Fibroblast of skin of left biceps (primary cell): ENCODE results near the gene ERMN.
"Not testable (repeated sequence)": the region's sequence is repeated elsewhere in the genome, so short reads cannot be mapped to it uniquely, and the experiment has no call there.

Experiments used
- DNase-seq, 2 experiments: peaks; one replicate each; pipeline ENCODE4 v3.0.0-alpha.2; 2013; ENCODE audit warnings: low read depth in 2 of 2

Gene ERMN

GRCh38 chr2:157292853-157293252 is 32.8 kb downstream of the ERMN start:
- DNase-seq: no peak

GRCh38 chr2:157291018-157291417 is 34.6 kb downstream of the ERMN start:
- DNase-seq: no peak

GRCh38 chr2:157290525-157290924 is 35.1 kb downstream of the ERMN start:
- no peak for DNase-seq

GRCh38 chr2:157287160-157287559 is 38.5 kb downstream of the ERMN start:
- no peak for DNase-seq

GRCh38 chr2:157283468-157283867 is 42.2 kb downstream of the ERMN start:
- DNase-seq: no peak

- DNase-seq: no peak
Observed at GRCh38 chr2:157281316-157281715, 44.3 kb downstream of the ERMN start.

GRCh38 chr2:157279311-157279710 is 46.3 kb downstream of the ERMN start:
- DNase-seq: not testable (repeated sequence)

- no peak for DNase-seq
Observed at GRCh38 chr2:157271590-157272203, 53.9 kb downstream of the ERMN start.

GRCh38 chr2:157269922-157270321 is 55.7 kb downstream of the ERMN start:
- no peak for DNase-seq

GRCh38 chr2:157269060-157269459 is 56.6 kb downstream of the ERMN start:
- no peak for DNase-seq
